Fibroblast of lung (primary cell): ENCODE measurements around the gene MTHFD2L. TPM values are rescaled to one million over a fixed set of nuclear protein-coding genes. Genes with fewer than 3 reads are reported as not detected.
A peak's percentile ranks its signal among the peaks of the same experiment; 100 is the strongest.

ENCODE experiments used
- DNase-seq, 2 donors: peaks; one replicate each; pipeline versions ENCODE4 v3.0.0 to v3.0.0-alpha.2; 2010; ENCODE audit warnings: low read depth in 2 of 2
- H2AFZ ChIP-seq: 2 replicates; pipeline ENCODE4 v1.5.1; 2012; ENCODE audit warnings: low read length, control low read depth, inconsistent platforms
- H3K27ac ChIP-seq: 2 replicates; pipeline ENCODE4 v1.5.1; 2011; ENCODE audit warnings: low read length, control low read depth; ENCODE audit not compliant: insufficient read depth
- H3K27me3 ChIP-seq: 2 replicates; pipeline ENCODE4 v1.5.1; 2011; ENCODE audit warnings: mild to moderate bottlenecking, low read length; ENCODE audit not compliant: control insufficient read depth, insufficient read depth
- H3K36me3 ChIP-seq: 2 replicates; pipeline ENCODE4 v1.5.1; 2011; ENCODE audit warnings: low read length; ENCODE audit not compliant: control insufficient read depth, insufficient read depth
- H3K4me1 ChIP-seq: 2 replicates; pipeline ENCODE4 v1.5.1; 2011; ENCODE audit warnings: low read length; ENCODE audit not compliant: control insufficient read depth, insufficient read depth; ENCODE audit errors: extremely low read depth
- H3K4me2 ChIP-seq: 2 replicates; pipeline ENCODE4 v1.5.1; 2011; ENCODE audit warnings: low read length, control low read depth; ENCODE audit not compliant: insufficient read depth; ENCODE audit errors: extremely low read depth
- H3K4me3 ChIP-seq, 4 experiments: fragments of 200-600 bp in 1 of 4; sonication (generic) in 1 of 4; replicated peaks in 1 of 4; 2 replicates each; pipeline ENCODE4 v1.5.1; 2011 to 2016; ENCODE audit warnings: low read length in 4 of 4, low read depth in 3 of 4, mild to moderate bottlenecking in 3 of 4, control low read depth in 2 of 4, inconsistent platforms in 1 of 4, mixed read lengths in 1 of 4; ENCODE audit not compliant: insufficient read depth in 1 of 4; ENCODE audit errors: control extremely low read depth in 1 of 4
- H3K79me2 ChIP-seq: 2 replicates; pipeline ENCODE4 v1.5.1; 2012; ENCODE audit warnings: mild to moderate bottlenecking, low read length, inconsistent platforms; ENCODE audit not compliant: control insufficient read depth, insufficient read depth
- H3K9ac ChIP-seq: 2 replicates; pipeline ENCODE4 v1.5.1; 2011; ENCODE audit warnings: mild to moderate bottlenecking, low read length, control low read depth; ENCODE audit not compliant: insufficient read depth
- H3K9me3 ChIP-seq: 2 replicates; pipeline ENCODE4 v1.5.1; 2012; ENCODE audit warnings: low read depth, low read length; ENCODE audit not compliant: control insufficient read depth, insufficient read depth
- H4K20me1 ChIP-seq: 2 replicates; pipeline ENCODE4 v1.5.1; 2011; ENCODE audit warnings: low read length; ENCODE audit not compliant: control insufficient read depth, insufficient read depth; ENCODE audit errors: extremely low read depth
- CTCF ChIP-seq, 2 donors: IDR thresholded peaks in 1 of 2; conservative IDR thresholded peaks in 1 of 2; 1 replicate in 1 of 2; 2 replicates in 1 of 2; pipeline ENCODE4 v1.5.1; 2011 to 2012; ENCODE audit warnings: low read length in 2 of 2, control low read depth in 1 of 2, inconsistent platforms in 1 of 2, low read depth in 1 of 2, mild to moderate bottlenecking in 1 of 2
- EZH2 ChIP-seq: IDR thresholded peaks from 2 replicates; pipeline ENCODE4 v1.5.1; 2012; ENCODE audit warnings: low read length, control low read depth, mild to moderate bottlenecking; ENCODE audit errors: missing control alignments
- polyA minus RNA-seq: library from RNA; depleted of rRNA, polyadenylated mRNA; stranded (reverse); fragments of >200 nt; gene quantifications from 2 replicates; pipeline ENCODE4 v1.2.3, GENCODE V29; 2011; ENCODE audit warnings: low replicate concordance
- polyA plus RNA-seq, 2 donors: library from polyadenylated mRNA; depleted of rRNA in 1 of 2; stranded (reverse) in 1 of 2; unstranded in 1 of 2; fragments of >200 nt; gene quantifications; 2 replicates each; pipeline ENCODE4 v1.2.1, GENCODE V29; 2011 to 2012; ENCODE audit warnings: missing spikeins in 1 of 2
- total RNA-seq: library from RNA; depleted of rRNA; stranded (reverse); fragments of >200 nt; gene quantifications from 2 replicates; pipeline ENCODE4 v1.2.1, GENCODE V29; 2014

MTHFD2L gene
- 12.1 and 13.0 TPM in 2 replicates for total RNA-seq
- polyA plus RNA-seq: 4.4 and 5.2 TPM in 2 replicates
- polyA plus RNA-seq (2012): 3.0 and 5.1 TPM in 2 replicates
- polyA minus RNA-seq: 0.15 and 0.55 TPM in 2 replicates

GRCh38 chr4:74157561-74158465 is at the start of gene MTHFD2L:
Gene MTHFD2L, plus strand, starts transcription at chr4:74158118. Its CDS starts 21 bp downstream, at chr4:74158139.
- Histone ChIP-seq H3K4me2 (peak within 1 kb of the TSS; percentile 98), H3K27me3 (no peaks in the 10 kb centered on the region), H3K9ac (peak within 1 kb of the TSS; percentile 92), H3K27ac (peak within 1 kb of the TSS; percentile 96), H3K79me2 (peaks cover 16% of the 10 kb centered on the region), H2AFZ (peak within 1 kb of the TSS; percentile 97), H3K4me3 (peak within 1 kb of the TSS; percentile 69 to 85 (median 76)), H3K36me3 (no peaks in the 10 kb centered on the region), H3K9me3 (no peaks in the 10 kb centered on the region), H3K4me1 (peaks cover 6% of the 10 kb centered on the region), H4K20me1 (no peaks in the 10 kb centered on the region)
- TF ChIP-seq CTCF (conservative IDR thresholded peaks at IDR 0.05 in 1 of 2, IDR thresholded peaks at IDR 0.05 in 1 of 2; ENCODE audit: low read depth in 1 of 2, low read length in 2 of 2) (no peak), EZH2 (no peak)
- DNase-seq: peak; percentile 94 to 95

GRCh38 chr4:74108457-74109115 is 49.3 kb upstream of the MTHFD2L start:
- no peak overlapping the region for H3K4me3 ChIP-seq
- TF ChIP-seq EZH2 (no peak), CTCF (conservative IDR thresholded peaks at IDR 0.05 in 1 of 2, IDR thresholded peaks at IDR 0.05 in 1 of 2; ENCODE audit: low read depth in 1 of 2, low read length in 2 of 2) (no peak)
- H3K27ac ChIP-seq: peak overlapping the region; percentile 74
- no peaks in the 10 kb centered on the region for H3K79me2 ChIP-seq
- H3K4me1 ChIP-seq: peaks cover 21% of the 10 kb centered on the region
- H4K20me1 ChIP-seq: no peaks in the 10 kb centered on the region
- no peak overlapping the region for H3K9ac ChIP-seq
- no peak overlapping the region for H2AFZ ChIP-seq
- H3K9me3 ChIP-seq: no peaks in the 10 kb centered on the region
- H3K36me3 ChIP-seq: no peaks in the 10 kb centered on the region
- no peaks in the 10 kb centered on the region for H3K27me3 ChIP-seq
- no peak overlapping the region for H3K4me2 ChIP-seq
- no peak for DNase-seq
